AG04450 (cell line): ENCODE results near the gene LAMA4. TPM values are rescaled to one million over a fixed set of nuclear protein-coding genes. Genes with fewer than 3 reads are reported as not detected.

Experiments used
- CTCF ChIA-PET: fragments of 300-600, 350-600 bp; formaldehyde crosslinking; extraction: SDS; loops from one replicate; lab custom pipeline; 2022; ENCODE audit warnings: antibody characterized with exemption, inconsistent platforms; lab: Charles Lee
- POLR2A ChIA-PET: fragments of 350-600 bp; formaldehyde crosslinking; extraction: SDS; loops from one replicate; lab custom pipeline; 2021; ENCODE audit warnings: antibody characterized with exemption, inconsistent platforms; lab: Yijun Ruan, JAX
- DNase-seq: peaks from one replicate; pipeline ENCODE4 v3.0.0-alpha.2; 2011; ENCODE audit warnings: low read depth, low spot score
- H3K27ac ChIP-seq: one replicate; pipeline ENCODE4 v1.5.1; 2012; ENCODE audit warnings: low read depth, low read length, control low read depth
- H3K27me3 ChIP-seq: one replicate; pipeline ENCODE4 v1.6.0; 2012; ENCODE audit warnings: low read length; ENCODE audit not compliant: control insufficient read depth, insufficient read depth
- H3K4me3 ChIP-seq: 2 replicates; pipeline ENCODE4 v1.5.1; 2011; ENCODE audit warnings: mild to moderate bottlenecking, low read depth, low read length, control low read depth
- H3K9me3 ChIP-seq: 2 replicates; pipeline ENCODE4 v1.5.1; 2012; ENCODE audit warnings: low read length; ENCODE audit not compliant: control insufficient read depth, insufficient read depth
- CTCF ChIP-seq: IDR thresholded peaks from 2 replicates; pipeline ENCODE4 v1.5.1; 2011; ENCODE audit warnings: low read depth, low read length, control low read depth, inconsistent platforms
- polyA plus RNA-seq: library from polyadenylated mRNA; depleted of rRNA; stranded (reverse); fragments of >200 nt; gene quantifications from 2 replicates; pipeline ENCODE4 v1.2.3, GENCODE V29; 2011

LAMA4 gene
- polyA plus RNA-seq, 1 experiment: 246 TPM

- ChIA-PET CTCF (interaction anchor here (0.8 to 1.2 kb wide), 3 partner anchors 12 to 135 kb away, joined by 3 to 5 read pairs (median 4); no protein-coding TSS in a partner anchor), POLR2A (no interaction called here)
- no peak for DNase-seq
- Histone ChIP-seq H3K9me3 (no peaks in the 10 kb centered on the region), H3K27me3 (no peaks in the 10 kb centered on the region), H3K27ac (no peak overlapping the region), H3K4me3 (no peak overlapping the region)
- TF ChIP-seq CTCF: no peak
Measured at GRCh38 chr6:112176175-112176574, 78.2 kb downstream of the LAMA4 start.

- DNase-seq: no peak
- CTCF ChIA-PET: interaction anchor here (2.8 kb wide), 1 partner anchor 11 kb away, joined by 11 read pairs; no protein-coding TSS in a partner anchor
- Histone ChIP-seq H3K27ac (no peak overlapping the region), H3K27me3 (no peaks in the 10 kb centered on the region), H3K9me3 (no peaks in the 10 kb centered on the region), H3K4me3 (no peak overlapping the region)
- POLR2A ChIA-PET: no interaction called here
- no peak for TF ChIP-seq CTCF
Measured at GRCh38 chr6:112173221-112173804, 81.1 kb downstream of the LAMA4 start.

- ChIA-PET CTCF (interaction anchor here (2.8 kb wide), 1 partner anchor 10 kb away, joined by 11 read pairs; no protein-coding TSS in a partner anchor), POLR2A (no interaction called here)
- no peaks in the 10 kb centered on the region for H3K27me3 ChIP-seq
- no peak for TF ChIP-seq CTCF
- no peak for DNase-seq
- H3K4me3 ChIP-seq: no peak overlapping the region
- H3K27ac ChIP-seq: no peak overlapping the region
- H3K9me3 ChIP-seq: no peaks in the 10 kb centered on the region
Measured at GRCh38 chr6:112172540-112172939, 81.8 kb downstream of the LAMA4 start.

- Histone ChIP-seq H3K9me3 (no peaks in the 10 kb centered on the region), H3K27ac (no peak overlapping the region), H3K4me3 (no peak overlapping the region), H3K27me3 (no peaks in the 10 kb centered on the region)
- ChIA-PET CTCF (no interaction called here), POLR2A (no interaction called here)
- TF ChIP-seq CTCF: no peak
- DNase-seq: no peak
Measured at GRCh38 chr6:112169541-112169940, 84.8 kb downstream of the LAMA4 start.

GRCh38 chr6:112163295-112164257, 90.8 kb downstream of the LAMA4 start:
- H3K27me3 ChIP-seq: no peaks in the 10 kb centered on the region
- POLR2A ChIA-PET: no interaction called here
- DNase-seq: no peak
- no peak overlapping the region for H3K4me3 ChIP-seq
- H3K27ac ChIP-seq: no peak overlapping the region
- TF ChIP-seq CTCF: peak; percentile 73
- H3K9me3 ChIP-seq: no peaks in the 10 kb centered on the region
- CTCF ChIA-PET: interaction anchor here (0.6 to 2.7 kb wide), 17 partner anchors 10 to 1727 kb away, joined by 3 to 11 read pairs (median 3); partner anchors contain the start of genes FAM229B and TUBE1
